Mucosa of stomach (tissue), 1 donor: ENCODE measurements around the gene RAP1A.
"Not testable (repeated sequence)": the region's sequence is repeated elsewhere in the genome, so short reads cannot be mapped to it uniquely, and the experiment has no call there.

ENCODE experiments used
- H3K27me3 ChIP-seq: one replicate; pipeline ENCODE4 v1.7.0; 2013; ENCODE audit warnings: mild to moderate bottlenecking, low read length; ENCODE audit not compliant: control insufficient read depth, insufficient read depth
- H3K36me3 ChIP-seq: one replicate; pipeline ENCODE4 v1.7.0; 2013; ENCODE audit warnings: low read length; ENCODE audit not compliant: control insufficient read depth, insufficient read depth
- H3K4me1 ChIP-seq: one replicate; pipeline ENCODE4 v1.7.0; 2013; ENCODE audit warnings: mild to moderate bottlenecking, low read length; ENCODE audit not compliant: control insufficient read depth, insufficient read depth
- H3K4me3 ChIP-seq: one replicate; pipeline ENCODE4 v1.7.0; 2013; ENCODE audit warnings: low read length
- H3K9ac ChIP-seq: one replicate; pipeline ENCODE4 v1.7.0; 2013; ENCODE audit warnings: mild to moderate bottlenecking, low read length, moderate library complexity
- H3K9me3 ChIP-seq: one replicate; pipeline ENCODE4 v1.7.0; 2013; ENCODE audit warnings: mild to moderate bottlenecking, low read length, moderate library complexity; ENCODE audit not compliant: control insufficient read depth
- donor health status: Pancreatic carcinoma.

The RAP1A gene

DNA sequence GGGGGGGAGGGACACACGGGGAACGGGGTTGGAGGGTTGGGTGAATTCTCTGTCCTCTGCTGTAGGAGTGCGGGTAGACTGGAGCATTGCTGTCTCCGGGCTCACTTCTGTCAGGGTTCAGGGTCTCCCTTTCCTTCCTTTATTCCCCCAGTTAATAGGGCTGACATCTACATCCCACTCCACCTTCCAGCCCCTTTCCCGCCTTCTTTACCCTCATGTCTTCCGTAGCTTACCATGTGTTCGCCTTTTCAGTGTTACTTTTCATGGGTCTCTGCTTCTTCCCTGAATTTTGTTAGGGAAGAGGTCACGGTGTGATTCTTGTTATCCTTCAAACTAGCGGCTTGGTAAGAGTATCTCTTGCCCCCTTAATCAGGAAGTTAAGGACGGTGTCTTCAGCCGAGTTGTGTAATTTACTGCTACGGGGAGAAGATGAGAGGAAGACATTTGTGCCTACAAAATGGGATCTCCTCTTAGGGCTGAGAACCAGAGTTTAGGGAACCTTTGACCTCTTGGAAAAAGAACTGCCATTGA lies 917 bp downstream of the RAP1A start:
- Histone ChIP-seq H3K27me3 (no peaks in the 10 kb centered on the region), H3K4me3 (peak overlapping the region; percentile 71), H3K4me1 (peaks cover 21% of the 10 kb centered on the region), H3K9me3 (no peaks in the 10 kb centered on the region), H3K36me3 (no peaks in the 10 kb centered on the region), H3K9ac (peak overlapping the region; percentile 84)

DNA sequence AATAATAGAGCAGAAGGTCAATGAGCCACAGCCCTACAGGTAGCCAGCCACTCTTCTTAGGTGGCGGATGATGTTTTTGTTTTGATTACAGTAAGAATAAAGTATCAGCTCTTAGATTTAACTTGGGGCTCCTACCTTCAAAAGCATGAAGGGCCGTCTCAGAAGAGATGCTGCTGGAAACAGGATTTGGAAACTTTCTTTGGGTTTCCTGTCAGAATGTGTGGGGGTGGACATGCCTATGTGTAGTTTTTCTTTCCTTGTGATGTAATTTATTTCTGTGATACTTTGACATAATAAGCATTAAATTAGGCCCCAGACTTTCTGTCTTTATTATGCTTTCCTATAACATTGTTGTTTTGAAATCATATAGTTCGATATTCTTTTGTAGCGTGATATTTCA lies 1.5 kb downstream of the RAP1A start:
- Histone ChIP-seq H3K4me3 (peak overlapping the region; percentile 71), H3K9me3 (no peaks in the 10 kb centered on the region), H3K36me3 (no peaks in the 10 kb centered on the region), H3K27me3 (no peaks in the 10 kb centered on the region), H3K9ac (peak overlapping the region; percentile 84), H3K4me1 (peaks cover 21% of the 10 kb centered on the region)

DNA sequence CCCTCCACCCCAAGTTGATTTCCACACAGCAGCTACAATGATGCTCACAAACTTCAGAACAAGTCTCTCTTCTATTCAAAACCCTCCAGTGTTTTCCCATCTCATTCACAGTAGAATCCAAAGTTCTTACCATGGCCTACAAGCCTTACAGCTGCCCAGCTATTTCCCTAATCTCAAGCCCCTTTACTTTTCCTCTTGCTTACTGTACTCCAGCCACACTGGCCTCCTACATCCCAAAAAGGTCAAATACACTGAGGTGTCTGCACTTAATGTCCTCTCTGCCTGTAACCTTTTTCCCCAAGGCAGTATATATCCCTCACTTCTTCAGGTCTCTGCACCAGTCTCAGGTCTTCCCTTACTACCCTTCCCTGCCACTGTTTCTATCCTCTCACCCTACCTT lies 2.6 kb downstream of the RAP1A start:
- H3K27me3 ChIP-seq, result no peaks in the 10 kb centered on the region
- H3K9me3 ChIP-seq, result no peaks in the 10 kb centered on the region
- no peak overlapping the region for H3K4me3 ChIP-seq
- H3K9ac ChIP-seq, result no peak overlapping the region
- no peaks in the 10 kb centered on the region for H3K36me3 ChIP-seq
- peaks cover 28% of the 10 kb centered on the region for H3K4me1 ChIP-seq

DNA sequence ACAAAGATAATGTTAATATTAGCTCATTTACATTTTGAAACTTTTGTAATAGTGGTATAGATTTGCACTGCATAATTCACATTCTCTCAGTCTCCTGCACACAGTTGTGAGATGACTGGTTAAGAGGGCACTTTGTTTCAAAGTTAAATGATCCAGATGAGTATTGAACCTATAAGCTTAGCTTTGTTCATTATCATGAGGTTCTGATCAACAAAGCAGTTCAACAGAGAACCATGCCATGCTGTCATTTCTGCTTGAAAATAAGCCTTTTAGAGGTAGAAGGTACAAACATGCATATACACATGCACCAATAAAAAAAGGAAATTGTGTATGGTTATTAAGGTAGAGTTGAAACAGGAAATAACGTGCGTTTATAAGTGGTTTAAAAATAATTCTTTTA lies 4.8 kb downstream of the RAP1A start:
- Histone ChIP-seq H3K4me1 (peaks cover 22% of the 10 kb centered on the region), H3K9ac (no peak overlapping the region), H3K27me3 (no peaks in the 10 kb centered on the region), H3K36me3 (no peaks in the 10 kb centered on the region), H3K9me3 (no peaks in the 10 kb centered on the region), H3K4me3 (no peak overlapping the region)

DNA sequence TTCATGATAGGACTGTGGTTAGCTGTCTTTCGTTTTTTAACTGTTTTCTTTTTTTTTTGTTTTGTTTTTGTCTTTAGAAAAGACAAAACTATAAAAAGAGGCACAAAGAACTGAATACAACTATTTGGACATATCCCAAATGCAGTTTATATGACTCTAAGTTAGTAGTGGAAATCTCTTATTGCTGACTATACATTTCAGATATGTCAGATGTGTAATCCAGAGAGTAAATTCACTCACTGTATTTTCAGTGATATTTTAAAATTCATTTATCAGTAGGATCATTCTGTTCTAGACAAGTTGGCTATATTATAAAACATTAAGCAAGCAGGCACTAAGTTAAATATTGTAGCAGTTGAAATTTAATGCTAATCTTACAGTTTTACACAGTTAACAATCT lies 5.7 kb downstream of the RAP1A start:
- Histone ChIP-seq H3K4me3 (no peak overlapping the region), H3K9me3 (no peaks in the 10 kb centered on the region), H3K4me1 (peaks cover 22% of the 10 kb centered on the region), H3K36me3 (no peaks in the 10 kb centered on the region), H3K27me3 (no peaks in the 10 kb centered on the region), H3K9ac (no peak overlapping the region)

DNA sequence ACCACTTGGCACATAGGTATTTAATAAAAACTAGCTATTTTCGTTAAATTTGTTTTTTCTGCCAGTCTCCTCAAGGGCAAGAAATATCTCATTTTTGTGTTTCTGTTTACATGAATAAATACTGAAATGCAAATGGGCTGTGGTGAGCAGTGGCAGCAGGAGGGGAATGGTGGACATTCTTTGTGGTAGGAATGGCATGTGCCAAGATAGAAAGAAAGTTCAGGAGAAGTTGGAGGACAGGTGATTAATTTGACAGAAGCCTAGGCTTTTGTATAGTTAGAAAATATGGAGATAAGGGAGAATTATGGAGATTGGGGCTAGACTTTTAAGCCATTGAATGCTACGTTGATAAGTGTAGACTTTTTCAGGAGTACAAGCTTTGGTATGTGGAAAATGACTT lies 8.6 kb downstream of the RAP1A start:
- H3K4me3 ChIP-seq, result no peak overlapping the region
- H3K27me3 ChIP-seq, result no peaks in the 10 kb centered on the region
- H3K4me1 ChIP-seq, result peaks cover 13% of the 10 kb centered on the region
- no peaks in the 10 kb centered on the region for H3K9me3 ChIP-seq
- H3K9ac ChIP-seq, result no peak overlapping the region
- H3K36me3 ChIP-seq, result no peaks in the 10 kb centered on the region

DNA sequence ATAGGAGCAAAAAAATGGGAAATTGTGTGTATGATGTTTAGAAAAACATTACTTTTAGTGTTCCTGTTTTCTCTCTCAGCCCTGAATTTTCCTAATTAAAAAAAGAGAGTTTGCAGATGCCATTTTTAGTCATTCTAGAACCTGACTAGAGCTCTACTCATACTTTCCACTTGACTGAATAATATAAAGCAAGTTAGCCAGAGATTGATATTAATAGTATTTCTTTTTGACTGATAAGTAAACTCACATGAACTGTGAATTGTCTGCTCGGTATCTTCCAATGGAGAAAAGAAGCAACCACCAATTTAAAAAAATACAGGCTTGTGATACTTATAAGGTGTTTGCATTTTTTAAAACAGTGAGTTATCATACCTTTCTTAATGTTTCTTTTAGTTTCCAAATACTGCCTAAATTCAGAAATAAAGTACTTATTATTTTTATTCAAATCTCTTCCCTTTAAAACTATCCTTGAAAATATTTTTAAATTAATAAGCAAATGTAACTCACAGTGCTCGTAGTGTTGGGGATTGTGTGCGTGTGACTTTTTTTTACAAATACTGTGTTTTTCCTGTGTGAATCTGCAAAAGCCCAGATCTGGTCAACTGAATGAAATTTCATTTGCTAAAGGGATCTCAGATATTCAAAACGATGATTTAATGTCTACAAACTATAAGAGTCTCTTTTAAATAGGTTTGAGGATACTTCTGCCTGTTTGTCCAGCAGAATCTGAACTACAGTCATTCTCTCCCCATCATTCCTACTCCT lies 9.8 kb downstream of the RAP1A start:
- Histone ChIP-seq H3K4me3 (no peak overlapping the region), H3K27me3 (no peaks in the 10 kb centered on the region), H3K36me3 (no peaks in the 10 kb centered on the region), H3K4me1 (peaks cover 13% of the 10 kb centered on the region), H3K9me3 (no peaks in the 10 kb centered on the region), H3K9ac (no peak overlapping the region)

DNA sequence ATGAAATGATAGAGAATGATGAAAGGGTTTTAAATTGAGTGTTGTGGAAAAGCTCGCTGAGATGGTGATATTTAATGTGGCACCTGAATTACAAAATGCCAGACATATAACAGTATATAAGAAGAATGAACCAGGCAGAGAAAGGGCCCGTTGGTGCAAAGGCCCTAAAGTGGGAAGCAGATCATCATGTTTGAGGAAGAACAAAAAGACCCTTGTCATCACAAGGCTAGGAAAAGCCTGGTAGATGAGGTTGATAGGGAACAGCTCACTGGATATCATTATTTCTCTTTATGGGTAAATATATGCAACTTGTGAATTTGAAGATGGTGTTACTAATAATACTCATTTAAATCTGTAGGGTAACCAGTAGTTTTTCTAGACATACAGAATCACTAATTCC lies 11.0 kb downstream of the RAP1A start:
- Histone ChIP-seq H3K4me1 (peaks cover 16% of the 10 kb centered on the region), H3K9me3 (no peaks in the 10 kb centered on the region), H3K36me3 (no peaks in the 10 kb centered on the region)

DNA sequence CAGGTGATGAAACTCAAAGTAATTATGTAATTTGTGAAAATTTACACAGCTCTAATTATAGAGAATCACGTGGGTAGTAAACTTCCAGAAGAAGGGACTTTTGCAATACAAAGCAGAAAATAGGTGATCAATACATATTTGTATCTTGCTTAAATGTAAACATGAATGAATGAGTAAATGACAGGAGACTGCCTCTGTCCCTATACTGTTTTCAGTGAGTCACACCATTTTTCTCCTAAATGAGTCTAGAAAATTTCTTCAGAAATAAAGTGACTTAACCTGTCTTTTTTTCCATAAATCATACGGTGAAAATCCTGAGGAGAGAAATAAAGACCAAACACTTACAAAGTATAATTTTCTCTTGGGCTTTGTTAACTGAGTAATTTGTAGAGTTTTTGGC lies 11.9 kb downstream of the RAP1A start:
- Histone ChIP-seq H3K4me3 (no peak overlapping the region), H3K9me3 (no peaks in the 10 kb centered on the region), H3K36me3 (no peaks in the 10 kb centered on the region), H3K4me1 (peaks cover 13% of the 10 kb centered on the region), H3K27me3 (no peaks in the 10 kb centered on the region), H3K9ac (no peak overlapping the region)

More for the DNA sequence above, 11.0 kb downstream of the RAP1A start:
- H3K9ac ChIP-seq, result no peak overlapping the region
- H3K27me3 ChIP-seq, result no peaks in the 10 kb centered on the region
- no peak overlapping the region for H3K4me3 ChIP-seq

DNA sequence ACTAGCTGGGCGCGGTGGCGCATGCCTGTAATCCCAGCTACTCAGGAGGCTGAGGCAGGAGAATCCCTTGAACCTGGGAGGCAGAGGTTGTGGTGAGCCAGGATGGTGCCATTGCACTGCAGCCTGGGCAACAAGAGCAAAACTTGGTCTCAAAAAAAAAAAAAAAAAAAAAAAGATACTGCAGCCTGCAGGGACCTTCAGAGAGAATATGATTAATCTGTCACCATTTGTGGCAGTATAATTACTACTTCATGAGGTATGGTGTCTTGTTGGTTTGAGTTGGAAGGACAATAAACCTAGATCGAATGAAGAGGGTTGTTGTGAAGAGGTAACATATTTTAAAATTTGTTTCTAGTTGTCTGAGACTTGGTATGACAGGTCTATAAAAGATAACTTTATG lies 13.2 kb downstream of the RAP1A start:
- not testable (repeated sequence) for H3K36me3 ChIP-seq, H3K4me3 ChIP-seq, H3K9ac ChIP-seq, H3K9me3 ChIP-seq, H3K27me3 ChIP-seq
- H3K4me1 ChIP-seq, result peaks cover 11% of the 10 kb centered on the region

DNA sequence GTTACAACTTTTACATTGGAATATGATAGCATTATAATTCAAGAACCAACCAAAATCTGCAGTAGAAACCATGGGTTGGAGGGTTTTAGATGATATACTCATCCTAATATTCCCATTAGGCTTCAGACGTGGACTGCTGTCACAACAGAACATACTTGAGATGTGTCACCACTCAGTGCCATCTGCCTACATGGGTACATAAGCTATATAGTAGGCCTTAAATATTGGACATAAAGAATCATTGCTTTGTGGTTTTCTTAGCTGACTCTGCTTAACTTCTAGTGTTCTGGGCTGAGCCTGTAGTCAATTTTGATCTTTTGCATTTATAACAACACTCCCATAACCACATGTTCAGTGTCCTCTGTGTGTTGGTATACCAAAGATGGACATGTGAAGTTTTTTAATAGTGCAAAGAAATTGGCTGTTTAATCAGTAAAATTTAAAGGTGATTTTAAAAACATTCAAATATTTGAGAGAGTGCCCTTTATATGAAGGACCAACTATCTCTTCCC lies 14.2 kb downstream of the RAP1A start:
- no peak overlapping the region for H3K4me3 ChIP-seq
- no peak overlapping the region for H3K9ac ChIP-seq
- H3K27me3 ChIP-seq, result no peaks in the 10 kb centered on the region
- no peaks in the 10 kb centered on the region for H3K36me3 ChIP-seq
- H3K4me1 ChIP-seq, result peaks cover 15% of the 10 kb centered on the region
- no peaks in the 10 kb centered on the region for H3K9me3 ChIP-seq

DNA sequence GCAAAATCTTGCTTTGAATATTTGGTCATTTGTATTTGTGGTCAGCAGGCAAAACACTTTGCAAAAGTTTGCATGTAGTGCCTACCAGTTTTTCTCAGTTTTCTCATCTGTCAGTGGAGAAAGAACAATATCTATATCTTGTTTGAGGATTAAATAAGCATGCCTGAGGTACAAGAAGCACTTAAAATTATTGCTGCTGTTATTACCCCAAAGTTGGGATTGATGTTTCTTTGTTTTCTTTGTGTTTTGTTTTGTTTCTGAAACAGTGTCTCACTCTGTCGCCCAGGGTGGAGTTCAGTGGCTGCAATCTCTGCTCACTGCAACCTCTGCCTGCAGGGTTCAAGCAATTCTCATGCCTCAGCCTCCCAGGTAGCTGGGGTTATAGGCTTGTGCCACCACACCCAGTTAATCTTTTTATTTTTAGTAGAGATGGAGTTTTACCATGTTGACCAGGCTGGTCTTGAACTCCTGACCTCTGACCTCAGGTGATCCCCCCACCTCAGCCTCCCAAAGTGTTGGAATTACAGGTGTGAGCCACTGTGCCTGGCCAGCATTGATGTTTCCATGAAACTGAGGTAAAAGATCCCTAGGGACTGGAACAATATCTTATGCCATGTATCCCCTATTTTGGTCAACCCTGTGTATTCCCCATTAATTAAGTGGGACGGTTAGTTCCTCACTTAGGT lies 15.9 kb downstream of the RAP1A start:
- H3K27me3 ChIP-seq, result no peaks in the 10 kb centered on the region
- H3K36me3 ChIP-seq, result no peaks in the 10 kb centered on the region
- peaks cover 19% of the 10 kb centered on the region for H3K4me1 ChIP-seq
- H3K4me3 ChIP-seq, result no peak overlapping the region
- H3K9me3 ChIP-seq, result no peaks in the 10 kb centered on the region
- H3K9ac ChIP-seq, result no peak overlapping the region
